Suppressor macrophage treated with lipopolysaccharide for 1 hour (primary cell): ENCODE data around the gene GNAT2.

Experiments used
- DNase-seq, 3 donors: peaks; one replicate each; pipeline ENCODE4 v3.0.0-alpha.2; 2020 to 2022

Gene GNAT2

DNA sequence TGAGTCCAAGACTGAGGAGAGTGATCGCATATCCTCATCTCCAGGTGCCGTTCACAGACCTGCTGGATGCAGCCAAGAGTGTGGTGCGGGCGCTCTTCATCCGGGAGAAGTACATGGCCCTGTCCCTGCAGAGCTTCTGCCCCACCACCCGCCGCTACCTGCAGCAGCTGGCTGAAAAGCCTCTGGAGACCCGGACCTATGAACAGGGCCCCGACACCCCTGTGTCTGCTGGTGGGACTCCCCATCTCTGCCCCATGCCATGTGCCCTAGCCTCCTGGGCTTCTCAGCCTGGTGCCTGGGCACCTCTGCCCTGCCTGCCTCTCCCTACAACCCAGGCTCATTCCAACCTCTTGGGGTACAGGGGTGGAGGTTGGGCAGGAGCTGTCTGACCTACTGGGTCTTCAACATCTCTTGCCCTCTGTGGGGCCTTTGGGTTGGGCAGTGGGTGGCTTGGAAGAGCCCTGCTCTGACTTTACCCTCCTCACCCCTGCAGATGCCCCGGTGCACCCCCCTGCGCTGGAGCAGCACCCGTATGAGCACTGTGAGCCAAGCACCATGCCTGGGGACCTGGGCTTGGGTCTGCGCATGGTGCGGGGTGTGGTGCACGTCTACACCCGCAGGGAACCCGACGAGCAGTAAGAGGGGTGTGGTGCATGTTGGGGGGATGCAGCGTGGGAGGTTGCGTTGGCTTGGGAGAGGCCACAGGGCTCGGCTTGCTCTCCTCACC is 7.4 kb upstream of the GNAT2 start:
- no peak for DNase-seq

DNA sequence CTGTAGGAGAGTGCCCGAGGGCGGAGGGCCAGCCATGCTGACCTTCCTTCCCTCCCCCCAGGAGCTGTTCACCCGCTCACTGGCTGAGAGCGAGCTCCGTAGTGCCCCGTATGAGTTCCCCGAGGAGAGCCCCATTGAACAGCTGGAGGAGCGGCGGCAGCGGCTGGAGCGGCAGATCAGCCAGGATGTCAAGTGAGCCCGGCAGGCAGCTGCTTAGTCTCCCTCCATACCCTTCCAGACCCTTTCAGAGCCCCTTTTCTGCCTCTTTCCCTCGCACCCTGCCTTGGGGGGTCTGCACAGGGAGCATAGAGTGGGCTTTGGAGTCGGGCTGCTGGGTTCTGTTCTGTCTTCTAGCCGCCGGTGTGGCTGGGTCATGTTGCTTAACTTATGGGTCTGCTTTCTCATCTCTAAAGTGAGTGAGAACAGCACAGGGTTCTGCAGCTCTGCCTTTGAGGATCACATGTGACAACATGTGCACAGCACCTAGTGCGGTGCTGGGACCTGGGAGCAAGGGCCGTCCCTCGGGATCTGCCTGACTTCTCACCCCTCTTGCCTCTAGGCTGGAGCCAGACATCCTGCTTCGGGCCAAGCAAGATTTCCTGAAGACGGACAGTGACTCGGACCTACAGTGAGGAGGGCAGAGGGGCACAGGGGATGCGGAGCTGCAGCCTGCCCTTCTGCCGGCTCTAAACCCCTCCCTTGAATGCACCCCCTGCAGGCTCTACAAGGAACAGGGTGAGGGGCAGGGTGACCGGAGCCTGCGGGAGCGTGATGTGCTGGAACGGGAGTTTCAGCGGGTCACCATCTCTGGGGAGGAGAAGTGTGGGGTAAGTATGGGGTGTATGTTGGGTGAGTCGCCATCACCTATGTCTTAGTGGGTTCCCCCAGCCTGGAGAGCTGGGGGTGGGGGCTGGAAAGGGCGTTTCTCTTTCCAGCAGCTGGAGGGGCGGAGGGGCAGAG is 6.5 kb upstream of the GNAT2 start:
- DNase-seq, result no peak

DNA sequence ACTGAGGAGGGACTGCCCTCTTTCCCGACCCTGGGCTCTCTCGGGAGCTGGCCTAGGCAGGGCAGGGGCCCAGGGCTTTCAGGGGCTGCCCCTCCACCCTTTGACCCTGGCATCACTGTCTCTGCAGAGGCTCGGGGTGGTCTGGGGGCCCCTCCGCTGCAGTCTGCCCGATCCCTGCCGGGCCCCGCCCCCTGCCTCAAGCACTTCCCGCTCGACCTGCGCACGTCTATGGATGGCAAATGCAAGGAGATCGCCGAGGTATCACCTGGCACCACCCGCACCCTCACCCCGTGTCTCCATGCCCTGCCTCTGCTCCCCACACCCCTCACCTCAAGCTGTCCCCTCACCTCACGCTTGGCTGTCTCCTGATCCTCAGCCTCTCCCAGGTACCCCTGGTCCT is 5.8 kb upstream of the GNAT2 start:
- DNase-seq, result no peak

DNA sequence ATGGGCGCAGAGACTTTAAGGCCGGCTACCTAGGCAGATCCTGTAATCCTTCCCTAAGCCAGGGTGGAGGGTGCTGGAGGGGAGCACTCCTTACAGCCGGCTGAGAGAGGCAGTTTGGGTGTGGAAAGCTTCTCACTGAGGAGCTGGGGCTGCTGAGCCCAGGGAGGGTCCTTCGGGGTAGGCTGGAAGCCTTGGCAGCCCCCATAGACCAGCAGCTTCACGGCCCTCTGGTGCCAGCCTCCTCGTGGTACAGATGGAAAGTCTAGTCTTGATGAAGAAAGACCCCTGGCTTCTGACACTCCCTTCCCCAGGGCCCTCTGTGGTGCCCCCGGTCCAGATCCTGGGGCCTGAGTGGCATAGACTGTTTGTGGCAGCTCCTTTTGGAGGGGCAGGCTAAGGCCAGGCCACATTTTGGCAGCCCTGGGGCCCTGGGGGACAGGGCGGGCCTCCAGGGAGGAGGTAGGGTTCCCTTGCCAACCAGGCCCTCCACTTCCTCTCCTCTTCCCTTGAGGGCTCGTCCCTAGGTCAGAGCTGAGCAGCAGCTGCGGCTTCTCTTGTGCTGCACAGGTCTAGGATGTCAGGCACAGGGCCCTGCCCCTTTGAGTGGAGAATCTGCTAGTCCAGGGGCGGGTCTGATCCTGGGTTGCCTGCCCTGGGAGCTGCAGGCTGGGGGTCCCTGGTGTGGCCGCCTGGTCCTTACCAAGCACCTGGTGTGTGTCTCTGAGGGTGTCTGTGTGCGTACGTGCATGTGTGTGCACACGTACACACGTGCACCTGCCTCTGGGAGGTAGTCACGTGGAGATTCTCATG is 5.0 kb upstream of the GNAT2 start:
- DNase-seq, result peak in 1 of 3 donors; percentile 31

DNA sequence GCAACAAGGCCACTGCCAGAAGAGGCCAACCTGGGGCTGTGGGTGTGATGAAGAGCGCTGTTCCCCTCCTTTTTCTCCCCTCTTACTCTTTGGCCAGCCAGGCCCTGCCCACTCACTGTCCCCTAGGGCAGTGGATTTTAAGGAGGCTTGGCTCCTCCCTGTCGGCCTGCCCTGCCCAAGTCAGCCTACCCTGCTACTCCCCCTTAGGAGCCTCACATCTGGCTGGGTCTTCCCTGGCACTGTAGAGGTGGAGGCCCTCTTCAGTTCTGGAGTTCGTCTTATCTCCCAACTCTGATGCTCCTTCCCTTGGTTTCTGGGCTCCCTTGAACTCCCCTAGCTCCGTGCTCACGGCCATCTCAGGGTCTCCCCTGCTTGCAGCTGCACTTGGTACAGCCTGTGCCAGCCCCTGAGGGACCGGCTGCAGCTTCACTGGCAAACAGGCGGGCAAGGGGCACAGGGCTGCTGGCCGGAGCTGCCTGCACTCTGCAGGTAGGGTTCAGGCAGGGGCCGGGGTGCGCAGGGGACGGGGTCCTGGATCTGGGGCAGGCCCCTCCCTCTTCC is 4.3 kb upstream of the GNAT2 start:
- no peak for DNase-seq

DNA sequence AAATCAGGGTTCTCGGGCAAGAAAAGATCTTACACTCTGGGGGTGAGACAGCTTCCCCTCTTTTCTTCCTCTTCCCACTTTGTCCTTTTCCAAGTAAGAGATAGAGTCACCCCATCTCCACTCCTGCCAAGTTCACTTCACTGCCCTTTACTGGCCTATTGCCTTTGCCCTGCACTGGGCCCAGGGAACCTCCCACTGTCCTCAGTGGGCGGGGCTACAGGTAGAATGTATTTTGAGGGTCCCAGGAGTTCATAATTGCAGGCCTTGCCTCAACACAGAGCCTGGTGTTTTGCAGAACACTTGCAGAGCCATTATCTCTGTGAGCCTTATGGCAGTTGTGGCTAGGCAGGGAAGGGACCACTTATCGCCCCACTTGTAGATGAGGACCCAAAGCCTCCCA is 3.5 kb upstream of the GNAT2 start:
- peak in 1 of 3 donors; percentile 32 for DNase-seq

DNA sequence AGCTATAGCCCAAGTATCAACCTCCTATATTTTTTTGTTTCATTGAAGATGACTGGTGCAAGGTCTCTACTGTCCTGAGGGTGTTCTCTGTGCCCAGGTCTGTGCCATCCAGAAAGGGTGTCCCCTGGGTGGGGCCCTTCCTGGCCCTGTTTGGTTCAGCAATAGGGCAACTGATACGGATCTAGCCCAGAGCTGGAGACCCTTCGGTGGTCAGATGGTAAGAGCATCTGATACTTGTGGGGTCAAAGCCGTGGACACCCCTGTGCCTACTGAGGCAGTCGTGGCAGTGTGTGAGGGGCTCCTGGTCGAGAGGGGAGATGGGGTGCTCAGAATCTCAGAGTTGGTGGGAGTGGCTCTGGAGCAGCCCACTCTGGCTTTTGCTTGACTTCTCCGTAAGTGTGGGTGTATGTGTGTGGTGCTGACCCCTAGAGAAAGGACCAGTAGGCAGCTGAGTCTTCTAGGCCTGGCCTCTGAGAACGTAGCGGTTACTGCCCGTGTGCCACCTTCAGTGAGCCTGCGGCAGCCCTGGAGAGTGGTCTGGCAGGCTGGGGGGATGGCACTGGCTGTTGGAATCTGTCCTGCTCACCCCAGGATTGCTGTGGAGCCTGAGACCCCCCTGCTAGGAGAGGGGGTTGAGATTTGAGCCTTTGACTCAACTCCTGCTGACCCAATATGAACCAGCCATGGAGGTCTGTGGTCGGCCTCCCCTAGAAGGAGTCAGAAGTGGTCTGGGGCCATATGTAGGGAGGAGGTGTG is 2.9 kb upstream of the GNAT2 start:
- no peak for DNase-seq

DNA sequence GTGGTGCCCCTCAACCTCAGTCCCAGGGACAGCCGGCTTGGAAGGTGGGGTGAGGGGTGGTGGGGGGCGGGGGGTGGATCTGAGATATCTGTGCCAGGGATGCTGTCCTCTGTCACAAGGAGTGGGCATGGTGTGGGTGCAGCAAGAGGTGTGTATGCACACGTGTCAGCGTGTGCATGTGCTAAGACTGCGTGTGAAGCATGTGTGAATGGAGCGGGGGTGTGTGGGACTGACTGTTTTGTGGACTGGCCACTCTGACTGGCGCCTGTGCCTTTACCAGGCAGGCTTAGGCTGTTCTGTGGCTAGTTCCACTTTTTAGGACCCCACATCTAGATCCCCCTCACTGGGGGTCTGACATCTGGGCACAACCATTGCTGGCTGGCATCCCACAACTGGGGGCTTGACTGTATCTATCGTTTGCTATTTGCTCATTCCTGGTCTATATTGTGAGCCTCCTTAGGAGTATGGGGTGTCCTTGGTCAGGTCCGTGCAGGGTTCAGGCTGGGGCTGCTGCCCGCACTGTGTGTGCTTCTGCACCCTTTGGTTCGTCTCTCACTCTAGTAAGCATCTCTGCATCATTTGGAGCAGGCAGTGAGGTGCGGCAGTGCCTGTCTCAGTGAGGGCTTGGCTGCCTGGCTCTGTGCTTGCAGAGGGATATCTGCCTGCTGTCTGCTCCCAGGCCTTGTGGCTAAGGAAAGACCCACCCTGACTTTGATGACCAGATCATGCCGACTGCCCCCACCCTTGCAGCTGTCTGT is 2.1 kb upstream of the GNAT2 start:
- DNase-seq, result peak in 2 of 3 donors; percentile 42 to 48

DNA sequence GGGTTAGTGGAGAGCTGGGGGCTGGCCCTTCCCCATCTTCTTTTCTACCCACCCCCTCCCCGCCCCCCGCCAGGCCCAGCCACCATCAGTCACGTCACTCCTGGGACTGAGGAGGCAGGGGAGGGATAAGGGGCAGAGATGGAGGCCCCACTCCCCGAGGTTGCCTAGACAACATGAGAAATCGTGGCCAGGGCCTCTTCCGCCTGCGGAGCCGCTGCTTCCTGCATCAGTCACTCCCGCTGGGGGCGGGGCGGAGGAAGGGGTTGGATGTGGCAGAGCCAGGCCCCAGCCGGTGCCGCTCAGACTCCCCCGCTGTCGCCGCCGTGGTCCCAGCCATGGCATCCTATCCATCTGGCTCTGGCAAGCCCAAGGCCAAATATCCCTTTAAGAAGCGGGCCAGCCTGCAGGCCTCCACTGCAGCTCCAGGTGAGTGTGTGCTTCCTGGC is 1.4 kb upstream of the GNAT2 start:
- DNase-seq, result peak; percentile 94 to 97 (median 94)

DNA sequence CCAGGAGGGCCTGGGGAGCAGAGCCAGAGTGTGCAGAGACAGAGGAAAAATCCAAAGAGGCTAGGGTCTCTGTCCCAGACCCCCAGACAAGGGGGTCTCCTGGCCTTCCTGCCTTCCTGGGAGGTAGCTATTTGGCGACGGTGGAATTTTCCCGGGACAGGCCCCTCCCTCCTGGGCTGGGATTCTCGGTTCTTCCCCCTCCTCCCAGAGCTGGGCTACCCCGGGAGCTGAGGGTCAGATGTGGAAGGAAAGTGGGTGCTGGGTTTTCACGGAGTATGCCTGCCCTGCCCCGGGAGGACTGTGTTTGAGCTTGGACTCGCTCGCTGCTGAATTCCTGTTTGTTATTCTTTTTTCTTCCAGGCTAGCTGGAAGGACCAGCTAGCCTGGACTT is 980 bp upstream of the GNAT2 start:
- peak; percentile 50 to 73 (median 58) for DNase-seq

DNA sequence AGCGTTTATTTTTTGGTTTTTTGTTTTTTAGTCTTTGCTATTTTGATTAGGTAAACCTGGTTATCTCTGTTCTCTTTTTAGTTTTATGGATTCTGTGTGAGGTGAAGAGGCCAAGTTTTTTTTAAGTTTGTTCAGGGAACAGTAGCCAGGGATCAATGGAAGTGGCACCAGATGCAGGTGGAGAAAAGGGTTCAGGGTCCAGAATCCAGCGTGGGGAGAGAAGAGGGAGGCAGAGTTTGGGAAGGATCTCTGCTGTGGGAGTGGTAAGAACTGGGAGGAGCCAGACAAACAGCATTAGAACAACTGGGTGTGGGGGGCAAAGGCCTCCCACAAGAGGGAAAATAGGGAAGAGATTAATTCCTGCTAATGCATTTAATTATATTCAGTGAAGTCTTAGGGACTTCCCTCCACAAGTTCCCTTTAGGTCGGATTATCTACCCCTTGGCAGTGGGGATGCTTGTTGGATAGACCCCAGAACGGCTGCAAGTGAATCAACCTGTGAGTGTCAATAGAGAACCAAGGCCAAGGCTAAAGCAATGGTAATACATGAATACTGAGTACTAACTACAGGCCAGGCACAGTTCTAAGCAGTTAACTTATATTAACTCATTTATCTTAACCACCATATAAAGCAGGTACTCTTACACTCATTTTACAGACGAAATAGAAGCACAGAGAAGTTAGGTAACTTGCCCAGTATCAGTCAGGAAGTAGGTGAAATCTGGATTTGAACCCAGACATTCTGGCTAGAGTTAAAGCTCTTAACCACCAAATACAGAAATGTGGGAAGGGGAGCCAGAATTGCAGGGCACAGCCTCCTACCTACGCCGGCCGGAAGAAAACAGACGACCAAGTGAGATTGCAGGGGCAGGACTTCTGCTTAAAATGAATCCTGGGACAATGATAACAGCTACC is 498 bp downstream of the GNAT2 start:
- peak; percentile 77 to 86 (median 79) for DNase-seq

DNA sequence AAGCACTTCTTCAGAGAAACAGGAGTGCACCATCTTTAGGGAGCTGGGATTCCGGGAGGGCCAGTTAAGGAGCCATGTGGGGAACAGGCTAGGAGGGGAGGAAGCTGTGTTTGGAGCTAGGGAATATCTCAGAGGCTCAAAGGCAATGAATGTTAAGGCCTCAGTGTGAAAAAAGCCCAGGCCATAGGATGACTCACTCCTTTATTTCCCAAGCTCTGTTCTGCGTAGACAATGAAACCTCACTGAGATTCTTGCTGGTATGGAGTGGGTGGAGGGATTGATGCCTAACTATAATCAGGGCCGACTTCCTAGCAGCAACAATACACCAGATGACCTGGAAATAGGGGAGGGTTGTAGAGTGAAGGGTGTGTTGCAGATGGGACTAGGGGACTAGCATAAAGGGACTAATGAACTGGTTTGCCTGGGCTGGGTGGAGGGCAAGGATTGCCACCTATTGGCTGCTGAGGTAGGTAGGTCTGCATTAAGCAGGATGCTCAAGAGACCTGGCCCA is 2.1 kb downstream of the GNAT2 start:
- DNase-seq, result peak; percentile 88 to 96 (median 95)

DNA sequence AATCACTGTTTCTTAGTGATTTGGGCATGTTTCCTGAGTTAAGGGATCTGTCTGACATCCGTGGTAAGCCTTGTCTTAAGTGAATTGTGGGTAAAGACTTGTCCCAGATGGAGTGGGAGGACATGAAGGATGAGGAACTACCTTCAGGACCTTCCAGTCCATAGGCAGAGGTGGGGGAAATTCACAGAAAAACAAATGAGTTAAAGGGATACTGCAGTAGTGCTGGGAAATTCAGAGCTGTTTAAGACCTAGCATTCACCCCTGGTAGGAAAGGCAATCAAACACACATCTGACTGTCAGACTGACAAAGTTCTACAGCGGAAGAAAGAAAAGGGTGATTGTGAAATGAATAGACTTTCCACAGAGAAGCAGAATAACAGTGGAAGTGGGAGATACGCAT is 3.0 kb downstream of the GNAT2 start:
- peak; percentile 86 to 94 (median 90) for DNase-seq

DNA sequence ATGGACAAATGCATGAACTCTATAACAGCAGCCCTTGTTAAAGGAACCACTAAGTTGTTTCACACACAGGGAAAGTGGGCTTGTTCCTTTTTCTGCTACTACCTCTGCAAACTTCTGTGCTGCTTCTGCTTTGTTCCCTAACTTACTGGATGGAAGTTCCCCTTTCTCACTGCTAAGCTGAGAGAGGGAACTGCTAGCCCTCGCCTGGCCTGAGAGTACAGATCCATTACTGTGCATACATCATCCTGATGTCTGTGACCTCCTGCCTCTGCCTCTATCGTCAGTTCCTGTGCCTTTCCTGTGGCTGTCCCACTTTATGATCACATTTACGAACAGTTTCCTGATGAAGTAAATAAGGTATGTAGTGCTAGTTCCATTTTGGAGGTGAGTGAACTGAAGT is 3.5 kb downstream of the GNAT2 start:
- peak; percentile 91 to 97 (median 94) for DNase-seq

DNA sequence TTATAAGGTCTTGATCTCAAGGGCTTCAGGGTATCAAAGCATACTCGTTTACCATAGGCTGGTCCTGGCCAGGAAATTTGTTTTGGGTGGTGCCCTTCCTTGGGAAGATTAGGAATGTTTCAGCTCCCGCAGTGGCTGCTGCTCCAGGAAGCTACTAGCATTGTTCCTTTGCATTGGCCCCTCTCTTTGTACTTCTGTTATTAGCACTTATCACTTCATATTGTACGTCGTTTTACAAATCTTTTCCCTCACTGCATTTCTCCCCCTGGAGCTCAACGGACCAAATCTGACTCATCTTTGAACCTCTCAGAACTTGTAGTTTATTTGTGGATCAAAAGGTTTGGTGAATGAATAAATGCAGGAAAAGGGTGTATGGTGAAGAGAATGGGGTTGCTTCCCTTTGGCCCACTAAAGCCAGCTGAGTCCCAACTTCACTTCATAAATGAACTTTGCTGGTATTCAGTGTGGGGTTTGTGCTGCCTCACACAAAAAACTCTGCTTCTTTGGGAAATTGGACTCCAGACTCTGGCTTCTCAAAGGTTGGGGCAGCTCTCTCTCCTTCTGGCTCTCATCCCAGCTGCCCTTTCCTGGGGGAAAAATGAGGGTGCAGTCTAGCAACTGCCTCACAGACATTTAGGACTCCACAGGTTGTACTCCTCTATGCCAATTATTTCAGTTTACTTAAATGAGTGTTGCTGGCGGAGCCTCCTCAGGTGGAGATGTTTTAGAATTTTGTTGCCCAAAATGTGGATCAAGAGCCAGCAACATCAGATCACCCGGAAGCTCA is 5.9 kb downstream of the GNAT2 start:
- DNase-seq, result no peak

DNA sequence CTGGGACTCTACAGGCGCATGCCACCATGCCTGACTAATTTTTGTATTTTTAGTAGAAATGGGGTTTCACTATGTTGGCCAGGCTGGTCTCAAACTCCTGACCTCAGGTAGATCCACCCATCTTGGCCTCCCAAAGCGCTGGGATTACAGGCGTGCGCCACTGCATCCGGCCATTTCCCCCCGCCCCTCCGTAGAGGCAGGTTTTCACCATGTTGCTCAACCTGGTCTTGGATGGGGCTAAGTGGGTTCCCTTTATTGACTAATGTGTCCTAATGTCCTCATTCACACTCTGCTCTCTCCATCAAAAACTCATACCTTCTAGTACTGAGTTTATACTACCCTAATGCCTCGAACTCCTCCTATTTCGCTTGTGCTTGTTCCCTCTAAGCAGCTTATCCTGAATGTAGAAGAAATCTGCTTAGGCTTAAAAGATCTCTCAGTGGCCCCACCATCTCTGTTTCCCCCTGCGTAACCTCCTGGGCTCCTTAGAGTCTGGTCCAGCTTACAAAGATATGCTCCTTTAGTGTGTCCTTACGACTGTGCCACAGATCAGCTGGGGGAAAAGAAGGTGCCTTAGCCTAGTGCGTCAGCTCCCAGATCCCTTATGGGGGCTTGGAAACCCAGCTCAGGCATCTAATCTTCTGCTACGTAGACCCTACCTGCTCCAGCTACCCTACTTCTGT is 8.0 kb downstream of the GNAT2 start:
- DNase-seq, result no peak

DNA sequence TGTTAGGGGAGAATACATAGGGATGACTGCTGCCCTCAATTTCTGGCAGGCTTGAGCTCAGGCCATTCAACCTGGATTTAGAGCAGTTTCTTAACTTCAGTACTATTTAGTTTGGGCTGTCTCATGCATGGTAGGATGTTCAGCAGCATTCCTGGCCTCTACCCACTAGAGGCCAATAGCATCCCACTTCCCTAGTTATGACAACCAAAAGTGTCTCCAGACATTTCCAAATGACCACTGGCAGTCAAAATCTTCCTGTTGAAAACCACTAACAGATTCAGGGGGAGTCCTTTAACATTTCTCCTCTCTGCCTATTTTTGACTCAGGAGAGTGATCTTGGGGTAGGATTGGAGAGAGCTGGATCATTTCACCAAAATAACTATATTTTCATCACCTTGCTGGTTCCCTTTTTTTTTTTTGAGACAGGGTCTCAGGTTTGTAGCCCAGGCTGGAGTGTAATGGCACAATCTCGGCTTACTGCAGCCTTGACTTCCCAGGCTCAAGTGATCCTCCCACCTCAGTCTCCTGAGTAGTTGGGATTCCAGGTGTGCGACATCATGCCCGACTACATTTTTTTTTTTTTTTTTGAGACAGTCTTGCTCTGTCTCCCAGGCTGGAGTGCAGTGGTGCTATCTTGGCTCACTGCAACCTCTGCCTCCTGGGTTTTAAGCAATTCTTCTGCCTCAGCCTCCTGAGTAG is 8.7 kb downstream of the GNAT2 start:
- no peak for DNase-seq

DNA sequence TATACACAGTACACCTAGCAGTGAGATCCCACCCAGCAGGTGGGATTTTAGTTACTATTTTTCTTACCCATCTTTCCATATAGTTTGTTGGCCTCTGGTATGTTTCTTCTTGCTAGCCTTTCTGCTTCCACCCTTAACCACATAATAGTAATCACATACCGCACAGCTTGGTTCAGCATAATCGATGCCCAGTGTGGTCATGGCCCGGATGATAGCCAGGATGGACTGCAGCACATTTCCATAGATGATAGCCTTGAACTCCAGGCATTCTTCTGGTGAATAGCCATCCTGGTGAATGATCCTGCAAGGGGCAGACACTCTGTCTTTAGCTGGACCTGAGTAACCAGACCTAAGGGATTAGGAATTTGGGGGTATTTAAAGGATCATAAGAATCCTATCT is 9.5 kb downstream of the GNAT2 start:
- no peak for DNase-seq
